Natural killer cell (primary cell): ENCODE results near the gene SPAG16. TPM values are rescaled to one million over a fixed set of nuclear protein-coding genes. Genes with fewer than 3 reads are reported as not detected.

Source experiments
- ATAC-seq, 3 donors: fragments of 150-1000 bp in 2 of 3; fragments of 200-7000 bp in 1 of 3; cut with Tn5 transposase; 1 replicate in 1 of 3; 2 replicates in 2 of 3; pipeline ENCODE4 v1.10.0; 2021; ENCODE audit warnings: mild to moderate bottlenecking in 2 of 3, moderate library complexity in 2 of 3
- DNase-seq, 2 donors: peaks; one replicate each; pipeline versions ENCODE4 v3.0.0 to v3.0.0-alpha.2; 2013 to 2021; ENCODE audit warnings: mixed read lengths in 1 of 2
- H3K27ac ChIP-seq: one replicate; pipeline ENCODE4 v1.5.1; 2013; ENCODE audit warnings: mild to moderate bottlenecking, low read length
- H3K27me3 ChIP-seq: one replicate; pipeline ENCODE4 v1.6.1; 2013; ENCODE audit warnings: low read length; ENCODE audit not compliant: control insufficient read depth, insufficient read depth
- H3K36me3 ChIP-seq: one replicate; pipeline ENCODE4 v1.6.1; 2013; ENCODE audit warnings: low read length; ENCODE audit not compliant: control insufficient read depth, insufficient read depth
- H3K4me1 ChIP-seq: one replicate; pipeline ENCODE4 v1.6.1; 2013; ENCODE audit warnings: low read length; ENCODE audit not compliant: control insufficient read depth, insufficient read depth
- H3K4me3 ChIP-seq: one replicate; pipeline ENCODE4 v1.5.1; 2013; ENCODE audit warnings: low read length
- H3K9me3 ChIP-seq: one replicate; pipeline ENCODE4 v1.6.1; 2013; ENCODE audit warnings: low read length; ENCODE audit not compliant: control insufficient read depth, insufficient read depth
- H3K27ac Mint-ChIP-seq, 2 donors: one replicate each; pipeline ENCODE4 v1.8.0; 2022; ENCODE audit warnings: mild to moderate bottlenecking in 2 of 2, mixed read lengths in 2 of 2, moderate library complexity in 1 of 2
- H3K27me3 Mint-ChIP-seq, 2 donors: one replicate each; pipeline ENCODE4 v1.8.0; 2022; ENCODE audit warnings: low read depth in 2 of 2, mixed read lengths in 2 of 2
- H3K36me3 Mint-ChIP-seq: one replicate; pipeline ENCODE4 v1.8.0; 2022; ENCODE audit warnings: mixed read lengths
- H3K4me1 Mint-ChIP-seq, 2 donors: one replicate each; pipeline ENCODE4 v1.8.0; 2022; ENCODE audit warnings: mixed read lengths in 2 of 2
- H3K4me3 Mint-ChIP-seq: one replicate; pipeline ENCODE4 v1.8.0; 2022; ENCODE audit warnings: mild to moderate bottlenecking, moderate library complexity, mixed read lengths
- H3K9me3 Mint-ChIP-seq, 2 donors: one replicate each; pipeline ENCODE4 v1.8.0; 2022; ENCODE audit warnings: mixed read lengths in 2 of 2
- CTCF ChIP-seq: fragments of 200-600 bp; IDR thresholded peaks from one replicate; pipeline ENCODE4 v1.8.0; 2022; ENCODE audit warnings: antibody characterized with exemption
- WGBS: methylation state at CpG from one replicate; pipeline ENCODE4 v1.1.7; 2013; ENCODE audit warnings: missing lambda C conversion rate; ENCODE audit not compliant: insufficient coverage; 5-methylcytosine and 5-hydroxymethylcytosine counted together
- intact Hi-C: fragments of 100-400 bp; cut with micrococcal nuclease; formaldehyde crosslinking; loops from one replicate; pipeline ENCODE4 v1.14.2; 2022
- total RNA-seq, 4 donors: library from RNA; stranded (reverse); fragments of 120-200 nt in 1 of 4; gene quantifications; one replicate each; pipeline versions ENCODE4 v1.2.3 to v1.2.4, GENCODE V29; 2013 to 2022

Gene SPAG16
- total RNA-seq, 3 donors from 2014 or later (not counting 1 experiment from before 2014, with no cell fraction given), result 3.5 to 5.8 (median 4.0) TPM

- DNase-seq, result no peak
- Histone ChIP-seq H3K27me3 (no peaks in the 10 kb centered on the region), H3K36me3 (no peaks in the 10 kb centered on the region), H3K4me3 (no peak overlapping the region), H3K9me3 (no peaks in the 10 kb centered on the region), H3K4me1 (no peaks in the 10 kb centered on the region), H3K27ac (no peak overlapping the region)
- Mint-ChIP-seq H3K4me1 (no peaks in the 10 kb centered on the region), H3K36me3 (no peaks in the 10 kb centered on the region), H3K4me3 (no peak overlapping the region), H3K27ac (no peak overlapping the region), H3K9me3 (peaks cover 11 to 18% of the 10 kb centered on the region in 2 donors), H3K27me3 (no peaks in the 10 kb centered on the region)
- intact Hi-C loops, result no loop called here
- no peak for ATAC-seq
- TF ChIP-seq CTCF, result no peak
- 0% methylated on average over 1 of the region's 3 CpGs for WGBS
Observed at GRCh38 chr2:214220251-214220650, 936.0 kb downstream of the SPAG16 start.

GRCh38 chr2:214226061-214226460 is 941.8 kb downstream of the SPAG16 start:
- DNase-seq, result no peak
- Mint-ChIP-seq H3K9me3 (peaks cover 2 to 18% of the 10 kb centered on the region in 2 donors), H3K4me1 (no peaks in the 10 kb centered on the region), H3K36me3 (no peaks in the 10 kb centered on the region), H3K27me3 (no peaks in the 10 kb centered on the region), H3K4me3 (no peak overlapping the region), H3K27ac (no peak overlapping the region)
- intact Hi-C loops, result no loop called here
- Histone ChIP-seq H3K27ac (no peak overlapping the region), H3K9me3 (no peaks in the 10 kb centered on the region), H3K27me3 (no peaks in the 10 kb centered on the region), H3K4me3 (no peak overlapping the region), H3K4me1 (no peaks in the 10 kb centered on the region), H3K36me3 (no peaks in the 10 kb centered on the region)
- WGBS, result 67% methylated on average over 1 of the region's 2 CpGs
- no peak for ATAC-seq
- no peak for TF ChIP-seq CTCF

DNA sequence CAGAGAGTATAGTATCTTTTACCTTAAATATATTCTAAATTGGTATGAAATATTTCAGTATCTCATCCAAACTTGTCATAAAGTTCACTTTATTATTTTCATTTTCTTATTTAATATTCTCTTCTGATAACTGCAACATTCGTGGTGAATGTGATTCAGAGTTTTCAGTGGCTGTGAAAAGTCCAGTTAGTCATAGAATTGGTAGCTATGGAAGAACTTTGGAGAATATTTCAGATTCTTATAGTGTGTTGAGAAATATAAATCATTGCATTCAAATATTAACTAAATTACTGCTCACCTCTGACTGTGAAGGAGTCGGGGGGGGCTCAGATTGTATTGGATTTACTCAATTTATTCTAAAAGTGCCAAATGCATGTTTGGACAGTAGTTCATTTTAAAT is 948.0 kb downstream of the SPAG16 start:
- intact Hi-C loops, result no loop called here
- TF ChIP-seq CTCF, result no peak
- no CpG with 5 or more reads among the region's 2 CpGs for WGBS
- H3K27me3 ChIP-seq, result no peaks in the 10 kb centered on the region
- Mint-ChIP-seq H3K27ac (no peak overlapping the region), H3K4me1 (no peaks in the 10 kb centered on the region), H3K4me3 (no peak overlapping the region), H3K9me3 (peaks cover 4 to 9% of the 10 kb centered on the region in 2 donors), H3K27me3 (no peaks in the 10 kb centered on the region), H3K36me3 (no peaks in the 10 kb centered on the region)
- H3K36me3 ChIP-seq, result no peaks in the 10 kb centered on the region
- H3K4me1 ChIP-seq, result no peaks in the 10 kb centered on the region
- ATAC-seq (no peak), DNase-seq (no peak)
- H3K4me3 ChIP-seq, result no peak overlapping the region
- H3K27ac ChIP-seq, result no peak overlapping the region
- no peaks in the 10 kb centered on the region for H3K9me3 ChIP-seq

GRCh38 chr2:214233164-214233563 is 948.9 kb downstream of the SPAG16 start:
- Mint-ChIP-seq H3K4me3 (no peak overlapping the region), H3K4me1 (no peaks in the 10 kb centered on the region), H3K9me3 (peaks cover 4 to 9% of the 10 kb centered on the region in 2 donors), H3K36me3 (no peaks in the 10 kb centered on the region), H3K27me3 (no peaks in the 10 kb centered on the region), H3K27ac (no peak overlapping the region)
- H3K9me3 ChIP-seq, result no peaks in the 10 kb centered on the region
- H3K4me3 ChIP-seq, result no peak overlapping the region
- intact Hi-C loops, result no loop called here
- H3K27ac ChIP-seq, result no peak overlapping the region
- DNase-seq (no peak), ATAC-seq (no peak)
- no peaks in the 10 kb centered on the region for H3K36me3 ChIP-seq
- no peaks in the 10 kb centered on the region for H3K4me1 ChIP-seq
- H3K27me3 ChIP-seq, result no peaks in the 10 kb centered on the region
- TF ChIP-seq CTCF, result no peak
